K562 (cell line): ENCODE results near the gene LYRM1. TPM values are rescaled to one million over a fixed set of nuclear protein-coding genes. Genes with fewer than 3 reads are reported as not detected.

Source experiments
- ASH1L ChIP-seq: fragments of 450-650 bp; IDR thresholded peaks from 2 replicates; pipeline ENCODE4 v1.6.1; 2018; ENCODE audit warnings: borderline replicate concordance, mild to moderate bottlenecking, low read depth; ENCODE audit not compliant: partially characterized antibody
- BACH1 ChIP-seq: fragments of 200-800 bp; sonication (Bioruptor generic); IDR thresholded peaks from 2 replicates; pipeline ENCODE4 v1.6.1; 2016; ENCODE audit warnings: missing genetic modification characterization, missing compliant biosample characterization
- CREB1 ChIP-seq, 2 experiments: sonication (generic) in 1 of 2; formaldehyde crosslinking in 1 of 2; IDR thresholded peaks; 2 replicates each; pipeline versions ENCODE4 v1.6.1 to v1.8.0; 2012 to 2022; ENCODE audit warnings: inconsistent platforms in 1 of 2, mild to moderate bottlenecking in 1 of 2, missing genetic modification reagents in 1 of 2, moderate library complexity in 1 of 2
- CXXC5 ChIP-seq: fragments of 250-450 bp; sonication (Bioruptor Pico); IDR thresholded peaks from 2 replicates; pipeline ENCODE4 v1.8.0; 2022; ENCODE audit warnings: inconsistent platforms, mild to moderate bottlenecking, moderate library complexity
- NBN ChIP-seq: fragments of 450-650 bp; IDR thresholded peaks from 2 replicates; pipeline ENCODE4 v1.6.1; 2016; ENCODE audit warnings: low read depth, mild to moderate bottlenecking
- NCOA1 ChIP-seq: fragments of 450-650 bp; IDR thresholded peaks from 2 replicates; pipeline ENCODE4 v1.6.1; 2016; ENCODE audit warnings: low read depth
- NFYB ChIP-seq: IDR thresholded peaks from 2 replicates; pipeline ENCODE4 v1.6.1; 2011; ENCODE audit warnings: mild to moderate bottlenecking, moderate library complexity; ENCODE audit not compliant: insufficient read length; ENCODE audit errors: extremely low read depth
- OTX1 ChIP-seq: fragments of 450-650 bp; formaldehyde crosslinking; IDR thresholded peaks from 2 replicates; pipeline ENCODE4 v1.4.0; 2022; ENCODE audit warnings: mild to moderate bottlenecking
- PHF8 ChIP-seq: fragments of 200-600 bp; sonication (generic); IDR thresholded peaks from 2 replicates; pipeline ENCODE4 v1.6.1; 2012; ENCODE audit warnings: mixed run types, mild to moderate bottlenecking, inconsistent platforms, low read length, moderate library complexity, borderline replicate concordance
- POLR2AphosphoS5 ChIP-seq: IDR thresholded peaks from 2 replicates; pipeline ENCODE4 v1.6.1; 2011; ENCODE audit warnings: mild to moderate bottlenecking, low read depth, low read length, moderate library complexity; ENCODE audit not compliant: control insufficient read depth, insufficient read depth
- RBM14 ChIP-seq: fragments of 200-400 bp; formaldehyde crosslinking; IDR thresholded peaks from 2 replicates; pipeline ENCODE4 v1.6.1; 2018; ENCODE audit warnings: low read depth, mild to moderate bottlenecking, low read length, moderate library complexity, borderline replicate concordance; ENCODE audit not compliant: insufficient read depth
- SETDB1 ChIP-seq: IDR thresholded peaks from one replicate; pipeline ENCODE4 v1.6.1; 2012; ENCODE audit warnings: low read length, control low read depth, inconsistent platforms
- SIX5 ChIP-seq, 2 experiments: IDR thresholded peaks; 2 replicates each; pipeline ENCODE4 v1.6.1; 2011; ENCODE audit warnings: low read length in 2 of 2, borderline replicate concordance in 1 of 2, low read depth in 1 of 2, mild to moderate bottlenecking in 1 of 2, moderate library complexity in 1 of 2; ENCODE audit not compliant: insufficient read depth in 1 of 2
- SMAD2 ChIP-seq: fragments of 150-350 bp; IDR thresholded peaks from 2 replicates; pipeline ENCODE4 v1.6.1; 2014; ENCODE audit warnings: low read depth, mild to moderate bottlenecking, low read length
- SMARCE1 ChIP-seq: fragments of 450-650 bp; IDR thresholded peaks from 2 replicates; pipeline ENCODE4 v1.7.1; 2016; ENCODE audit warnings: mild to moderate bottlenecking
- SNRNP70 ChIP-seq: fragments of 200-400 bp; formaldehyde crosslinking; optimal IDR thresholded peaks from 2 replicates; pipeline ENCODE3; 2017; ENCODE audit warnings: low read depth, low read length
- TRIM28 ChIP-seq: fragments of 450-650 bp; IDR thresholded peaks from 2 replicates; pipeline ENCODE4 v1.6.1; 2017
- XRCC3 ChIP-seq: fragments of 450-650 bp; IDR thresholded peaks from 2 replicates; pipeline ENCODE4 v1.6.1; 2017; ENCODE audit warnings: mild to moderate bottlenecking, moderate library complexity
- ZNF316 ChIP-seq: fragments of 450-650 bp; IDR thresholded peaks from 2 replicates; pipeline ENCODE4 v1.6.1; 2016
- ZNF696 ChIP-seq: fragments of 250-450 bp; sonication (Bioruptor Pico); conservative IDR thresholded peaks from 2 replicates; pipeline ENCODE4 v1.4.0; 2020; ENCODE audit warnings: mild to moderate bottlenecking, moderate library complexity
- ZNF764 ChIP-seq: fragments of 250-450 bp; sonication (Bioruptor Pico); IDR thresholded peaks from 2 replicates; pipeline ENCODE4 v1.4.0; 2020; ENCODE audit warnings: low read depth, mild to moderate bottlenecking, moderate library complexity
- ZNF830 ChIP-seq: fragments of 250-450 bp; sonication (Bioruptor Pico); IDR thresholded peaks from 2 replicates; pipeline ENCODE4 v1.5.0; 2021; ENCODE audit warnings: mild to moderate bottlenecking
- polyA plus RNA-seq, 8 experiments: library from polyadenylated mRNA; depleted of rRNA in 4 of 8; stranded (reverse) in 5 of 8; unstranded in 3 of 8; fragments of >200 nt; fragmentation: Nextera tagmentation in 2 of 8; fragmentation: Illumina TruSeq in 1 of 8; extraction: Ambion mirVana in 2 of 8; extraction: Trizol in 1 of 8; gene quantifications; 2 replicates each; pipeline versions ENCODE4 v1.2.1 to v1.2.3, GENCODE V29; 2011 to 2014; ENCODE audit warnings: inconsistent platforms in 1 of 8, missing spikeins in 1 of 8
- total RNA-seq, 7 experiments: library from RNA; depleted of rRNA in 6 of 7; stranded (reverse); fragments of >200 nt in 6 of 7; fragmentation: Illumina TruSeq in 2 of 7; extraction: Trizol in 2 of 7; gene quantifications; 2 replicates each; pipeline versions ENCODE4 v1.2.1 to v1.2.3, GENCODE V29; 2011 to 2021; ENCODE audit warnings: low replicate concordance in 1 of 7
- TF ChIP-seq, protein P1 (sequence below), 3 experiments: IDR thresholded peaks in 2 of 3; conservative IDR thresholded peaks in 1 of 3; 2 replicates each; pipeline ENCODE4 v1.5.1; 2011 to 2012; ENCODE audit warnings: low read length in 3 of 3, mild to moderate bottlenecking in 3 of 3, control low read depth in 2 of 3, improper control_type of control experiment in 1 of 3, inconsistent platforms in 1 of 3, low read depth in 1 of 3, mixed read lengths in 1 of 3, moderate library complexity in 1 of 3; ENCODE audit not compliant: insufficient read depth in 2 of 3
- TF ChIP-seq, protein P2 (sequence below): fragments of 450-650 bp; IDR thresholded peaks from 2 replicates; pipeline ENCODE4 v1.6.1; 2018; ENCODE audit warnings: mild to moderate bottlenecking, low read depth; ENCODE audit not compliant: partially characterized antibody
- TF ChIP-seq, protein P3 (sequence below), 2 experiments: fragments of 450-650 bp; conservative IDR thresholded peaks; 2 replicates each; pipeline ENCODE4 v1.6.1; 2017; ENCODE audit warnings: mild to moderate bottlenecking in 2 of 2, moderate library complexity in 2 of 2

Gene LYRM1
- total and polyA plus RNA-seq, 9 of the 15 experiments (the other 6 are each of a cell fraction or from before 2014, with no cell fraction given), result 17.5 to 44.1 (median 32.7) TPM

DNA sequence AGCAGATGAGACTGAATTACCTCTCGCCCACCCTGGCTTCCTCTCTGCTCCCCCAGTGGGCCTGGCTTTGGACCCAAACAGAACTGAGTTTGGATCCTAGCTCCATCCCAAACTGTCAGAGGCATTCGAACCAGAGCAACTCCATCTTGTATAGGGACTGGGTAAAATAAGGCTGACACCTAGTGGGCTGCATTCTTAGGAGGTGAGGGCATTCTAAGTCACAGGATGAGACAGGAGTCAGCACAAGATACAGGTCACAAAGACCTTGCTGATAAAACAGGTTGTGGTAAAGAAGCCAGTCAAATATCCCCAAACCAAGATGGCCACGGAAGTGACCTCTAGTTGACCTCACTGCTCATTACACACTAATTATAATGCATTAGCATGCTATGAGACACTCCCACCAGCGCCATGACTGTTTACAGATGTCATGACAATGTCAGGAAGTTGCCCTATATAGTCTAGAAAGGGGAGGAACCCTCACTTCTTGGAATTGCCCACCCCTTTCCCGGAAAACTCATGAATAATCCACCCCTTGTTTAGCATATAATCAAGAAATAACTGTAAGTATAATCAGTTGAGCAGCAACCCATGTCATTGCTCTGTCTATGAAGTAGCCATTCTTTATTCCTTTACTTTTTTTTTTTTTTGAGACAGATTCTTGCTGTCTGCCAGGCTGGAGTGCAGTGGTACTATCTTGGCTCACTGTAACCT lies 44.4 kb downstream of the LYRM1 start (continued):
- TF ChIP-seq, protein P1, sequence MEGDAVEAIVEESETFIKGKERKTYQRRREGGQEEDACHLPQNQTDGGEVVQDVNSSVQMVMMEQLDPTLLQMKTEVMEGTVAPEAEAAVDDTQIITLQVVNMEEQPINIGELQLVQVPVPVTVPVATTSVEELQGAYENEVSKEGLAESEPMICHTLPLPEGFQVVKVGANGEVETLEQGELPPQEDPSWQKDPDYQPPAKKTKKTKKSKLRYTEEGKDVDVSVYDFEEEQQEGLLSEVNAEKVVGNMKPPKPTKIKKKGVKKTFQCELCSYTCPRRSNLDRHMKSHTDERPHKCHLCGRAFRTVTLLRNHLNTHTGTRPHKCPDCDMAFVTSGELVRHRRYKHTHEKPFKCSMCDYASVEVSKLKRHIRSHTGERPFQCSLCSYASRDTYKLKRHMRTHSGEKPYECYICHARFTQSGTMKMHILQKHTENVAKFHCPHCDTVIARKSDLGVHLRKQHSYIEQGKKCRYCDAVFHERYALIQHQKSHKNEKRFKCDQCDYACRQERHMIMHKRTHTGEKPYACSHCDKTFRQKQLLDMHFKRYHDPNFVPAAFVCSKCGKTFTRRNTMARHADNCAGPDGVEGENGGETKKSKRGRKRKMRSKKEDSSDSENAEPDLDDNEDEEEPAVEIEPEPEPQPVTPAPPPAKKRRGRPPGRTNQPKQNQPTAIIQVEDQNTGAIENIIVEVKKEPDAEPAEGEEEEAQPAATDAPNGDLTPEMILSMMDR (IDR thresholded peaks at IDR 0.05 in 2 of 3, conservative IDR thresholded peaks at IDR 0.05 in 1 of 3; ENCODE audit: insufficient read depth in 2 of 3, low read depth in 1 of 3, low read length in 3 of 3), result peak in 1 of 3 experiments; percentile 28; a peak in 1 of 6 replicates
- TF ChIP-seq OTX1, result peak; percentile 100
- TF ChIP-seq ZNF316, result no peak
- no peak for TF ChIP-seq NCOA1
- no peak; a peak in 1 of 4 replicates for TF ChIP-seq SIX5 (IDR thresholded peaks at IDR 0.05; ENCODE audit: borderline replicate concordance in 1 of 2, insufficient read depth in 1 of 2, low read depth in 1 of 2, low read length in 2 of 2)
- TF ChIP-seq CREB1 (IDR thresholded peaks at IDR 0.05), result no peak
- no peak for TF ChIP-seq CREB1 (CRISPR knock-in tag; IDR thresholded peaks at IDR 0.05)
- TF ChIP-seq NBN, result 0 out of 2 replicates have a peak, but pooled peaks have one; percentile 18
- peak; percentile 100 for TF ChIP-seq CXXC5
- no peak for TF ChIP-seq SMAD2
- TF ChIP-seq, protein P2, sequence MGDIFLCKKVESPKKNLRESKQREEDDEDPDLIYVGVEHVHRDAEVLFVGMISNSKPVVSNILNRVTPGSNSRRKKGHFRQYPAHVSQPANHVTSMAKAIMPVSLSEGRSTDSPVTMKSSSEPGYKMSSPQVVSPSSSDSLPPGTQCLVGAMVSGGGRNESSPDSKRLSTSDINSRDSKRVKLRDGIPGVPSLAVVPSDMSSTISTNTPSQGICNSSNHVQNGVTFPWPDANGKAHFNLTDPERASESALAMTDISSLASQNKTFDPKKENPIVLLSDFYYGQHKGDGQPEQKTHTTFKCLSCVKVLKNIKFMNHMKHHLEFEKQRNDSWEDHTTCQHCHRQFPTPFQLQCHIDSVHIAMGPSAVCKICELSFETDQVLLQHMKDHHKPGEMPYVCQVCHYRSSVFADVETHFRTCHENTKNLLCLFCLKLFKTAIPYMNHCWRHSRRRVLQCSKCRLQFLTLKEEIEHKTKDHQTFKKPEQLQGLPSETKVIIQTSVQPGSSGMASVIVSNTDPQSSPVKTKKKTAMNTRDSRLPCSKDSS, result no peak
- TF ChIP-seq SNRNP70, result no peak
- TF ChIP-seq NFYB, result no peak
- peak; percentile 93 for TF ChIP-seq ZNF696 (CRISPR knock-in tag)
- TF ChIP-seq, protein P3, sequence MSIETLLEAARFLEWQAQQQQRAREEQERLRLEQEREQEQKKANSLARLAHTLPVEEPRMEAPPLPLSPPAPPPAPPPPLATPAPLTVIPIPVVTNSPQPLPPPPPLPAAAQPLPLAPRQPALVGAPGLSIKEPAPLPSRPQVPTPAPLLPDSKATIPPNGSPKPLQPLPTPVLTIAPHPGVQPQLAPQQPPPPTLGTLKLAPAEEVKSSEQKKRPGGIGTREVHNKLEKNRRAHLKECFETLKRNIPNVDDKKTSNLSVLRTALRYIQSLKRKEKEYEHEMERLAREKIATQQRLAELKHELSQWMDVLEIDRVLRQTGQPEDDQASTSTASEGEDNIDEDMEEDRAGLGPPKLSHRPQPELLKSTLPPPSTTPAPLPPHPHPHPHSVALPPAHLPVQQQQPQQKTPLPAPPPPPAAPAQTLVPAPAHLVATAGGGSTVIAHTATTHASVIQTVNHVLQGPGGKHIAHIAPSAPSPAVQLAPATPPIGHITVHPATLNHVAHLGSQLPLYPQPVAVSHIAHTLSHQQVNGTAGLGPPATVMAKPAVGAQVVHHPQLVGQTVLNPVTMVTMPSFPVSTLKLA (conservative IDR thresholded peaks at IDR 0.05), result no peak
- peak; percentile 92 for TF ChIP-seq ZNF764 (CRISPR knock-in tag)
- TF ChIP-seq ZNF830 (CRISPR knock-in tag), result peak; percentile 100
- TF ChIP-seq BACH1 (tag), result peak; percentile 100
- TF ChIP-seq SETDB1, result no peak
- TF ChIP-seq SMARCE1, result no peak
- TF ChIP-seq XRCC3, result no peak
- TF ChIP-seq RBM14, result no peak
- no peak for TF ChIP-seq ASH1L
- TF ChIP-seq POLR2AphosphoS5, result no peak
- TF ChIP-seq PHF8, result no peak
- TF ChIP-seq TRIM28, result no peak
